AG09309 (cell line): ENCODE data around the gene KIF18B.
A peak's percentile ranks its signal among the peaks of the same experiment; 100 is the strongest.

ENCODE experiments used
- DNase-seq: peaks from one replicate; pipeline ENCODE4 v3.0.0-alpha.2; 2010; ENCODE audit warnings: low read depth
- H3K4me3 ChIP-seq: 2 replicates; pipeline ENCODE4 v1.5.1; 2011; ENCODE audit warnings: mild to moderate bottlenecking, low read depth, low read length, moderate library complexity; ENCODE audit not compliant: control insufficient read depth
- CTCF ChIP-seq: IDR thresholded peaks from 2 replicates; pipeline ENCODE4 v1.5.1; 2011; ENCODE audit warnings: mild to moderate bottlenecking, low read depth, low read length, inconsistent platforms; ENCODE audit not compliant: insufficient read depth, control insufficient read depth; ENCODE audit errors: missing control alignments

KIF18B gene

GRCh38 chr17:44919885-44920564, 27.5 kb downstream of the KIF18B start:
- DNase-seq = peak; percentile 37
- no peak overlapping the region for H3K4me3 ChIP-seq
- TF ChIP-seq CTCF = peak; percentile 86

GRCh38 chr17:44919411-44919810, 28.2 kb downstream of the KIF18B start:
- no peak for DNase-seq
- H3K4me3 ChIP-seq = no peak overlapping the region
- no peak for TF ChIP-seq CTCF

- DNase-seq = no peak
- no peak for TF ChIP-seq CTCF
- H3K4me3 ChIP-seq = no peak overlapping the region
Measured at GRCh38 chr17:44918006-44918405, 29.6 kb downstream of the KIF18B start.

- DNase-seq = no peak
- H3K4me3 ChIP-seq = no peak overlapping the region
- TF ChIP-seq CTCF = no peak
Measured at GRCh38 chr17:44917456-44917855, 30.1 kb downstream of the KIF18B start.

GRCh38 chr17:44916781-44917241, 30.8 kb downstream of the KIF18B start:
- no peak for TF ChIP-seq CTCF
- peak; percentile 27 for DNase-seq
- no peak overlapping the region for H3K4me3 ChIP-seq

- H3K4me3 ChIP-seq = no peak overlapping the region
- DNase-seq = no peak
- no peak for TF ChIP-seq CTCF
Measured at GRCh38 chr17:44915862-44916780, 31.5 kb downstream of the KIF18B start.
